ENCODE results near the gene NCBP1.

DNA sequence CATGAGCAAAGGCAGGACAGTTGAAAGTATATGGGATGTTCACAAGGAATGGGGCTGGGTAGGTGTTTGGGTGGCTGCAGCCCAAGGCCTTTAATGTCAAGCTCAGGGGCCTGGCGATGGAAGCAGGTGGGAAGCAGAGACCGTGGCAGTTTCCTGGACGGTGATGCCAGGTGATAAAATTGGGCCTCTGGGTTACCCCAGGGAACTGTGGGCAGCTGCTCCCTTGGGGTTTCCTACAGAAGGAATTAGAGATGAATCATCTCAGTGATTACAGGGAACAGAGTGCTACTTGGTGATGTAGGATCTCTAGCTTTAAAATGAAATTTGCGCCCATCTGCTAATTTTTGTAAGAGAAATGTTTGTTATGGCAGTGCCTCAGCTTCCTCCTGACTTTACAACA lies 39.7 kb upstream of the NCBP1 start:
- TF ChIP-seq, protein P1, sequence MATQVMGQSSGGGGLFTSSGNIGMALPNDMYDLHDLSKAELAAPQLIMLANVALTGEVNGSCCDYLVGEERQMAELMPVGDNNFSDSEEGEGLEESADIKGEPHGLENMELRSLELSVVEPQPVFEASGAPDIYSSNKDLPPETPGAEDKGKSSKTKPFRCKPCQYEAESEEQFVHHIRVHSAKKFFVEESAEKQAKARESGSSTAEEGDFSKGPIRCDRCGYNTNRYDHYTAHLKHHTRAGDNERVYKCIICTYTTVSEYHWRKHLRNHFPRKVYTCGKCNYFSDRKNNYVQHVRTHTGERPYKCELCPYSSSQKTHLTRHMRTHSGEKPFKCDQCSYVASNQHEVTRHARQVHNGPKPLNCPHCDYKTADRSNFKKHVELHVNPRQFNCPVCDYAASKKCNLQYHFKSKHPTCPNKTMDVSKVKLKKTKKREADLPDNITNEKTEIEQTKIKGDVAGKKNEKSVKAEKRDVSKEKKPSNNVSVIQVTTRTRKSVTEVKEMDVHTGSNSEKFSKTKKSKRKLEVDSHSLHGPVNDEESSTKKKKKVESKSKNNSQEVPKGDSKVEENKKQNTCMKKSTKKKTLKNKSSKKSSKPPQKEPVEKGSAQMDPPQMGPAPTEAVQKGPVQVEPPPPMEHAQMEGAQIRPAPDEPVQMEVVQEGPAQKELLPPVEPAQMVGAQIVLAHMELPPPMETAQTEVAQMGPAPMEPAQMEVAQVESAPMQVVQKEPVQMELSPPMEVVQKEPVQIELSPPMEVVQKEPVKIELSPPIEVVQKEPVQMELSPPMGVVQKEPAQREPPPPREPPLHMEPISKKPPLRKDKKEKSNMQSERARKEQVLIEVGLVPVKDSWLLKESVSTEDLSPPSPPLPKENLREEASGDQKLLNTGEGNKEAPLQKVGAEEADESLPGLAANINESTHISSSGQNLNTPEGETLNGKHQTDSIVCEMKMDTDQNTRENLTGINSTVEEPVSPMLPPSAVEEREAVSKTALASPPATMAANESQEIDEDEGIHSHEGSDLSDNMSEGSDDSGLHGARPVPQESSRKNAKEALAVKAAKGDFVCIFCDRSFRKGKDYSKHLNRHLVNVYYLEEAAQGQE (IDR thresholded peaks at IDR 0.05; ENCODE audit: insufficient read depth in 1 of 2, low read depth in 2 of 2, low read length in 2 of 2) = no peak
- TF ChIP-seq POLR2AphosphoS5 (IDR thresholded peaks at IDR 0.05; ENCODE audit: low read depth, low read length) (no peak), TAF1 (IDR thresholded peaks at IDR 0.05; ENCODE audit: borderline replicate concordance, insufficient read depth, low read length) (no peak)
